SK-N-MC (cell line): ENCODE measurements around the gene IP6K2.

Experiments used
- EZH2 ChIP-seq: fragments of 200-600 bp; sonication (generic); IDR thresholded peaks from one replicate; pipeline ENCODE4 v1.6.1; 2017; ENCODE audit warnings: antibody characterized with exemption
- FOXP2 ChIP-seq: optimal IDR thresholded peaks from 2 replicates; pipeline ENCODE3; 2011; ENCODE audit warnings: mild to moderate bottlenecking, moderate library complexity; ENCODE audit not compliant: insufficient read depth; ENCODE audit errors: extremely low read length, control extremely low read depth
- POLR2AphosphoS5 ChIP-seq: IDR thresholded peaks from 2 replicates; pipeline ENCODE4 v1.6.1; 2012; ENCODE audit warnings: mild to moderate bottlenecking, low read depth, low read length, borderline replicate concordance

DNA sequence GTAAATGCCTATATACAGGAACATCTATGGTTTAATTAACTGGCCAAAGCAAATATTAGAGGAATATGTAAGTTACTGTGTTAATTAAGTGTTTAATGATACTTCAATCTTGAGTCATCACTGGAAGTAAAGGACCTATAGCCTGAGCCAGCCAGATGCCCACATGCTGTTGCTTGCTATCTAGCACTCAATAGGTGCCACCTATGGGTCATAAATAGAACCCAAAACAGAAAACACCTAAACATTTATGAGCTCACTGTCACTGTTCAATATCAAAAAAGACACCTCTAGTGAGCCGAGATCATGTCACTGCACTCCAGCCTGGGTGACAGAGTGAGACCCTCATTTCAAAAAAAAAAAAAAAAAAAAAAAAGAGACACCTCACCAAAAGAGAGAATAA lies 48.4 kb upstream of the IP6K2 start:
- TF ChIP-seq POLR2AphosphoS5 (no peak), EZH2 (no peak), FOXP2 (no peak)
